A549 treated with AZD9567 at 1 μM for 4 hours (cell line): Measurements from ENCODE around the gene NT5C3B. TPM values are rescaled to one million over a fixed set of nuclear protein-coding genes. Genes with fewer than 3 reads are reported as not detected.

ENCODE experiments used
- total RNA-seq: library from RNA; stranded (reverse); fragments of 200-300 nt; extraction: Qiagen RNA extraction; gene quantifications from 5 replicates; pipeline ENCODE4 v1.2.3, GENCODE V29; 2022; ENCODE audit not compliant: insufficient read depth

The NT5C3B gene
- 97.2 to 149 TPM (median 112 TPM) in 5 replicates for total RNA-seq

DNA sequence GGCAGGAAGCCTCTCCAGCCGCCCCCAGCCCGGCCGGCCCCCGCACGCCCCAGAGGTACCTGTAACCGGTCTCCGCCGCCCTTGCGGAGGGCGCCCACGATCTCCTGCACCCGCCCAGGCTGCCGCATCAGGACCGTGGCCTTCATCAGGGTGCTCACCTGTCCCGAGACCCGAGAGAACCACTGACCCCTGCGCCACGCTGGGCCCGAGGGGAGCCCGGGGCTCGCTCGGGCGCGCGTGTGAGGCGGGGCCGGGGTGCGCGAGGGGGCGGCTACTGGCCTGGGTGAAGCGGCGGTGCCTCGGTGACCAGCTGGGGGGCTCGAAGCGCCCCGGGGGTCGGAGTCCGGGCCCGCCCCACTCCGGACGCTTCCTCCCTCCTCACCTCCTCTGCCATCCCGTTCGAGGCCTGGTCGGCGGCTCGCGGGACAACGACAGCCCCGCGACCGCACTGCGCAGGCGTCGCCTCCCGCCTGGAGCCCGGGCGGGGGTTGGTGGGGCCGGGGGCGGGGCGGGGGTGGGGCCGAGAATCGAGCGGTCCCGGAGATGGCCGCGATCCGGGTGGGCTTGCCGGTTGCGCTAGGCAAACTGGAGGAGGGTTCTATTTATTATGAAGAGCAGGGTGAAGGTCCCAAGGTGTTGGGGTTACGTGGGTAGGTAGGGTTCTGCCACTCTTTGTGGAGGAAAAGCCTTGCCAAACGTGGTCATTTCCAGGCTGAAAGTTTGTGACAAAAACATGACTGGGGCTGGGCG lies at the start of gene NT5C3B:
TSS of gene NT5C3B (minus strand) at position 433 of the 750 bp plus-strand sequence. CDS start at position 394, 39 bp downstream.

DNA sequence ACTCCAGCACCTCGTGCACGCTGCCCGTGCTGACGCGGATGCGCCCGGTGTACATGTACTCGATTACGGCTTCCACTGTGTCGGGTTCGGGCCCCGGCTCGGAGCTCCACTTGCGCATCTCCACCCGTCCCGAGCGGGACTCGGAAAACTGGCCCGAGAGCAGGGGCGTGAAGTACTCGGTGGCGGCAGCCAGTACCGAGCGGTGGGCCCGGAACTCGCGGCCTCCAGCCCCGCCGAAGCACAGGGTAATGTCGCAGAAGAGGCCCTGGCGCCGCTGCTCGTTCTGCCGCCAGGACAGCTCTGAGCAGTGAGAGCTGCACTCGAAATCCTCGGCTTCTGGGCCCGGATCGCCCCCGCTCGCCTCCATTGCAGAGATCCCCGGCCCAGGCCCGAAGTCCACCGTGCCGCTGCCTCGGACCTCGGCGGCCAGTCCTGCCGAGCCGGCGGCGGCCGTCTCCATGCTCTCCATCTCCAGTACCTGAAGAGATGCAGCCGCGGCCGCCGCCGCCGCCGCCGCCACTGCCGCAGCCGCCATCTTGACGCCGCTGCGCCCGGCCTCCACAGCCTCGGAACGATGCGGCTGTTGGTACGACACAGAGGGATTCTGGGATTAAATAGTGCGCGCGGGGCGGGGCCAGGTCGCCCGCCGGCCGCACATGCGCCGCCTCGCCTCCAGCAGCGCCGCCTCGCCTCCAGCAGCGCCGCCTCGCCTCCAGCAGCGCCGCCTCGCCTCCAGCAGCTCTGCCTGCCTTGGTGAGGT lies 29.0 kb upstream of the NT5C3B start, which contains the start of gene KLHL11:
TSS of gene KLHL11 (minus strand) at position 588 of the 760 bp plus-strand sequence. CDS start at position 535, 53 bp downstream.

DNA sequence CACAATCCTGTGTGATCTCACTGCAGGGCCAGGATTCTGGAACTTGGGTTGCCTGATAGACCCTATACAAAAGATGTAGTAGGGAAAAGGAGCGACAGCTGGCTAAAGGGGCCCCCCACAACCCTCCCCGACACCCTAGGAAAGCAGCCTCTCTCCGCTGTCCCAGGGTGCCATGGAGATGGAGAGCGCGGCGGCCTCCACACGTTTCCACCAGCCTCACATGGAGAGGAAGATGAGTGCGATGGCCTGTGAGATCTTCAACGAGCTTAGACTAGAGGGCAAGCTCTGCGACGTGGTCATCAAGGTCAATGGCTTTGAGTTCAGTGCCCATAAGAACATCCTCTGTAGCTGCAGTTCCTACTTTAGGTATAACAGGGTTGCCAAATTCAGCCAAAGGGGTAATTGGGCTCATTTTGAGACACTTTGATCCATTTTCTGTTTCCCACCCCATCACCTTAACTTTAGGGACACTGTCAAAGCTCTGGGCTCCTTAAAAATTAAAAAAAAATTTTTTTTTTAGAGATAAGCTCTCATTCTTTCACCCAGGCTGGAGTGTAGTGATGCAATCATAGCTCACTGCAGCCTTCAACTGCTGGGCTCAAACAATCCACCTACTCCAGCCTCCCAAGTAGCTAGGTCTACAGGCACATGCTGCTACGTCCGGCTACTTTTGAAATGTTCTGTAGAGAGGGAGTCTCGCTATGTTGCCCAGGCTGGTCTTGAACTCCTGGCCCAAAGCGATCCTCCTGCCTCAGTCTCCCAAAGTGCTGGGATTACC lies 1.9 kb upstream of the NT5C3B start, which contains the start of gene KLHL10:
TSS of gene KLHL10 (plus strand) at position 65 of the 778 bp plus-strand sequence. CDS start at position 173, 108 bp downstream.

DNA sequence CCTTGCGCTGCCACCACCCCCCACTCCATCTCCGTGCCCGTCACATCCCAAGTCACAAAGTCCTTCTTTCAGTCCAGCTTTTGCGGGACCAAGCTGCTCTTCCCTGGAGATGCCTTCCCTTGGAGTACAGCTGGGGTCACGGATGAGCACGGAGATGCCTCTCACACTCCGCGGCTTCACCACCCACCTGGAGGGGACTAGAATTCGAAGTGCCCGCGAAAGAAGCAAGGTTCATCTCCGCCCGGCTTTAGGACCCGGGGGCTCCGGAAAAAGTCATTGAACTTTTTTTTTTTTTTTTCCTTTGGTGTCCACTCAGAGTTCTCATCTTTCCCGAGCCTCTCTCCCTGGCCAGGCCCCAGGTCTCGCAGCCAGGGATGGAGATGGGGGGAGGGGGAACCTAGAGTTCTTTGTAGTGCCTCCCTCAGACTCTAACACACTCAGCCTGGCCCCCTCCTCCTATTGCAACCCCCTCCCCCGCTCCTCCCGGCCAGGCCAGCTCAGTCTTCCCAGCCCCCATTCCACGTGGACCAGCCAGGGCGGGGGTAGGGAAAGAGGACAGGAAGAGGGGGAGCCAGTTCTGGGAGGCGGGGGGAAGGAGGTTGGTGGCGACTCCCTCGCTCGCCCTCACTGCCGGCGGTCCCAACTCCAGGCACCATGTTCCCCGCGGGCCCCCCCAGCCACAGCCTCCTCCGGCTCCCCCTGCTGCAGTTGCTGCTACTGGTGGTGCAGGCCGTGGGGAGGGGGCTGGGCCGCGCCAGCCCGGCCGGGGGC lies 23.5 kb downstream of the NT5C3B start, which contains the start of gene FKBP10:
TSS of gene FKBP10 (plus strand) at position 624 of the 771 bp plus-strand sequence. CDS start at position 655, 31 bp downstream.

DNA sequence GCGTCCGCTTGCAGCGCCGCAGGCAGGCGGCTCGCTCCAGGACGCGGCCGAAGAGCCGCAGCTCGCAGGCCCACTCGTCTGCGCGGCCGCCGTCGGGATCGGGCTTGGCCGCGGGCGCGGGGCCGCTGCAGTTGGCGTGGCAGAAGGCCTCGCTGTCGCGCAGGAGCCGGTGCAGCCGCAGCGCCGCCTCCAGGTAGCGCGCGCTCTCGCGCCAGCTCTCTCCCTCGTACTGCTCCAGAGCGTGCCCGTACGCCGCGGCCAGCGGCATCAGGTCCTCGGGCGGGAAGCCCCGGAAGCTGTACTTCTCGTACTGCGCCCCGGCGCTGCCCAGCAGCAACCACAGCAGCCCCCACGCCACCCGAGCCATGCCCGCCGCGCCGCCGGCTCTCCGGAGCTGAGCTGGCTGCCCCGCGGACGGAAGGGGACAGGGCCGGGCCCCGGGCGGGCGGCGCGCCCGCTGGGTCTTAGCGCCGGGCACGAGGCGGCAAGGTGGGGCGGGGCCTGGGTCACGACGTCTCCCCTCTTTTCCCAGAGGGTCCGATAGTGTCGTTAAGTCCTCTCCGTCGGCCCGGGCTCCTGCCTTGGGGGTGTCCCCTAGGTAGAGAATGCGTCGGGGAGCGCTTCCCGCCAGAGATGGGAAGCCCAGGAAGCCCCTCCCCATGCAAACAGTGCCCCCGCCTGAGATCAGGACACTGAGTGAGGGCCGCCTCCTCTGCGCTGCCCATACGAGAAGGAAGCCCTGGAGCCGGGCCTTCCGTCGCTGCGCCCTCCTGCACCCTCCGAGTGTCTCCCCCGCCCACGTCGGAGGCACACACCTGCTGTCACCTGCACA lies 24.3 kb downstream of the NT5C3B start, which contains the start of gene P3H4:
TSS of gene P3H4 (minus strand) at position 401 of the 832 bp plus-strand sequence. CDS start at position 367, 34 bp downstream.

DNA sequence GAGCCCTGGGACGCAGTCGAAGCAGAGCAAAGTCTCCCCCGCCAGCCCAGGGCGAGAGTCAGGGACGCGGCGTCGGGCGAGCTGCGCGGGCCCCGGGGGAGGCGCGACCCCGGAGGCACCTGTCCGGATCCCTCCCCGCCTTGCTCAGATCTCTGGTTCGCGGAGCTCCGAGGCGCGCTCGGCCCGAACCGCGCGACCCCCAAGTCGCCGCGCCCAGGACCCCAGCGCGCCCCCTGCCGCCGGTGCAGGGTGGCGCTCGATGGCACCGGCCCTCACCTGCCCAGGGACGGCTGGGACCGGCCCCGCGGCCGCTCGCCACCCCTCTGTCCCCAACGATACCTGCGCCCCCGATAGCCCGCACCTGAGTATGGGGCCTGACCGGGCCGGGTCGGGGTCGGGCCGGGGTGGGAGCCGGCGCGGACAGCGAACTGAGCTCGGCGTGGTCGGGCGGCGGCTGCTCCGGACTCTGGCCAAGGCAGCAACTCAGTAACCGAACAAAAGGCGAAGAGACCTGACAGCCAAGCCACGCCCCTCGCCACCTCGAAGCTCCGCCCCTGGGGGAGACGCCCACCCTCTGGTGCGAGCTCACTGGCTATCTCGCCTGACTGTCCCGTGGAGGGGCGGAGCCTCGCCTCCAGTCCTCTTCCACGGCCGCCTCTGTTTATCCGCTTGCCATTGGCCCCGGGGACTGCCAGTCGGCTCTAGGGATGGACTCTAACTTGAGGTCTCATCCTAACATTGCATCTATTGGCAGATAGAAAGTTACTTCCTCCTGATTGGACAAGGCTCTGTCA lies 49.6 kb downstream of the NT5C3B start, which contains the start of gene JUP:
TSS of gene JUP (minus strand) at position 485 of the 794 bp plus-strand sequence. CDS start 14,857 bp downstream, outside the sequence.

Other genes starting within 250 kb of the NT5C3B start
- 0.08 to 0.13 TPM (median 0.10 TPM) in 3 of 5 replicates, not detected in the others for gene KRT14, start 249.3 kb downstream of the NT5C3B start, total RNA-seq
- 0.46 to 0.75 TPM (median 0.64 TPM) in 4 of 5 replicates, not detected in the other for gene KRT16, start 223.5 kb downstream of the NT5C3B start, total RNA-seq
- gene KRT17, start 211.7 kb downstream of the NT5C3B start, total RNA-seq = 0.64 to 0.87 TPM (median 0.80 TPM) in 4 of 5 replicates, not detected in the other
- gene EIF1, start 147.3 kb downstream of the NT5C3B start, total RNA-seq = 1,249 to 1,572 TPM (median 1,406 TPM) in 5 replicates
- gene GAST, start 123.9 kb downstream of the NT5C3B start, total RNA-seq = 0.23 TPM in 1 of 5 replicates, not detected in the others
- gene HAP1, start 101.6 kb downstream of the NT5C3B start, total RNA-seq = 1.6 to 10.1 TPM (median 2.0 TPM) in 5 replicates
- 92.8 to 115 TPM (median 106 TPM) in 5 replicates for gene JUP, start 49.5 kb downstream of the NT5C3B start, total RNA-seq
- gene P3H4, start 24.3 kb downstream of the NT5C3B start, total RNA-seq = 25.5 to 36.4 TPM (median 34.4 TPM) in 5 replicates
- gene FKBP10, start 23.2 kb downstream of the NT5C3B start, total RNA-seq = 91.9 to 106 TPM (median 105 TPM) in 5 replicates
- 0.07 to 0.15 TPM in 2 of 5 replicates, not detected in the others for gene KLHL10, start 1.6 kb upstream of the NT5C3B start, total RNA-seq
- 2.8 to 3.2 TPM (median 2.8 TPM) in 5 replicates for gene KLHL11, start 29.2 kb upstream of the NT5C3B start, total RNA-seq
- gene ACLY, start 82.7 kb upstream of the NT5C3B start, total RNA-seq = 243 to 288 TPM (median 264 TPM) in 5 replicates
- 0.99 to 2.7 TPM (median 1.3 TPM) in 5 replicates for gene ODAD4, start 94.4 kb upstream of the NT5C3B start, total RNA-seq
- 67.3 to 81.4 TPM (median 70.7 TPM) in 5 replicates for gene CNP, start 130.6 kb upstream of the NT5C3B start, total RNA-seq
- gene DNAJC7, start 181.2 kb upstream of the NT5C3B start, total RNA-seq = 105 to 127 TPM (median 106 TPM) in 5 replicates
- gene NKIRAS2, start 183.9 kb upstream of the NT5C3B start, total RNA-seq = 33.6 to 48.8 TPM (median 46.7 TPM) in 5 replicates
- gene C17orf113, start 214.4 kb upstream of the NT5C3B start, total RNA-seq = 0.48 to 0.79 TPM (median 0.51 TPM) in 5 replicates